OCI-LY7 (cell line): ENCODE results near the gene SPATA25. TPM values are rescaled to one million over a fixed set of nuclear protein-coding genes. Genes with fewer than 3 reads are reported as not detected.

Experiments
- BruUV-seq: library from RNA; stranded (reverse); fragments of 400-500 nt; replicated peaks from 2 replicates; lab custom pipeline; 2021; lab: Mats Ljungman, UMichigan
- CTCF ChIA-PET: fragments of 300-600 bp; sonication (Branson Sonifier 250); formaldehyde crosslinking; loops from one replicate; lab custom pipeline; 2022; ENCODE audit warnings: antibody characterized with exemption; ENCODE audit not compliant: unreplicated experiment; lab: Charles Lee
- POLR2A ChIA-PET: fragments of 300-600 bp; sonication (Branson Sonifier 250); formaldehyde crosslinking; loops from one replicate; lab custom pipeline; 2022; ENCODE audit warnings: antibody characterized with exemption; lab: Charles Lee
- DNase-seq: peaks from one replicate; pipeline ENCODE4 v3.0.0-alpha.2; 2015; ENCODE audit warnings: low spot score
- H2AFZ ChIP-seq: fragments of 200-600 bp; sonication (generic), shearing (Covaris generic); 2 replicates; pipeline ENCODE4 v1.6.1; 2014; ENCODE audit warnings: mild to moderate bottlenecking, antibody characterized with exemption, low read length, moderate library complexity
- H3K27ac ChIP-seq: fragments of 200-600 bp; sonication (generic); 2 replicates; pipeline ENCODE4 v1.5.1; 2014; ENCODE audit warnings: mixed run types, low read depth, mild to moderate bottlenecking, moderate library complexity, low read length, inconsistent platforms; ENCODE audit not compliant: poor library complexity, severe bottlenecking
- H3K36me3 ChIP-seq: fragments of 200-600 bp; sonication (generic); 2 replicates; pipeline ENCODE4 v1.6.1; 2014; ENCODE audit warnings: mild to moderate bottlenecking, antibody characterized with exemption, low read length, moderate library complexity, mixed read lengths; ENCODE audit not compliant: insufficient read depth
- H3K4me1 ChIP-seq: fragments of 200-600 bp; sonication (generic); 2 replicates; pipeline ENCODE4 v1.5.1; 2014; ENCODE audit warnings: mild to moderate bottlenecking, low read length; ENCODE audit not compliant: insufficient read depth, poor library complexity, severe bottlenecking
- H3K4me2 ChIP-seq: fragments of 200-600 bp; sonication (generic); 2 replicates; pipeline ENCODE4 v1.6.1; 2014; ENCODE audit warnings: mild to moderate bottlenecking, low read length
- H3K4me3 ChIP-seq: fragments of 200-600 bp; sonication (generic); 2 replicates; pipeline ENCODE4 v1.5.1; 2014; ENCODE audit warnings: mild to moderate bottlenecking, low read depth, low read length; ENCODE audit not compliant: poor library complexity, severe bottlenecking
- H3K79me2 ChIP-seq: fragments of 200-600 bp; sonication (generic); 2 replicates; pipeline ENCODE4 v1.6.1; 2016; ENCODE audit warnings: low read depth, mild to moderate bottlenecking, low read length, moderate library complexity, mixed read lengths; ENCODE audit not compliant: insufficient read depth
- H3K9me2 ChIP-seq: fragments of 200-600 bp; sonication (generic); 2 replicates; pipeline ENCODE4 v1.6.1; 2016; ENCODE audit warnings: mild to moderate bottlenecking, low read length, mixed read lengths; ENCODE audit not compliant: insufficient read depth
- H3K9me3 ChIP-seq: fragments of 200-600 bp; sonication (generic); 2 replicates; pipeline ENCODE4 v1.6.1; 2014; ENCODE audit warnings: mild to moderate bottlenecking, mixed run types, low read length, mixed read lengths
- H4K20me1 ChIP-seq: fragments of 200-600 bp; sonication (generic); 2 replicates; pipeline ENCODE4 v1.6.1; 2014; ENCODE audit warnings: mild to moderate bottlenecking, antibody characterized with exemption, low read length, moderate library complexity, mixed read lengths; ENCODE audit not compliant: insufficient read depth
- EZH2phosphoT487 ChIP-seq: fragments of 200-600 bp; sonication (generic); IDR thresholded peaks from 2 replicates; pipeline ENCODE4 v1.6.1; 2018; ENCODE audit warnings: low read depth, borderline replicate concordance, mild to moderate bottlenecking, mixed run types, antibody characterized with exemption, low read length, moderate library complexity, mixed read lengths
- intact Hi-C: fragments of 100-400 bp; cut with micrococcal nuclease; formaldehyde crosslinking; loops from one replicate; pipeline ENCODE4 v1.10.0; 2022; ENCODE audit not compliant: unreplicated experiment
- total RNA-seq, 2 experiments: library from RNA; depleted of rRNA in 1 of 2; stranded (reverse); fragments of >200 nt in 1 of 2; shearing (Covaris generic) in 1 of 2; gene quantifications; 2 replicates each; pipeline ENCODE4 v1.2.3, GENCODE V29; 2014 to 2022
- TF ChIP-seq, protein P1 (sequence below): fragments of 200-600 bp; sonication (generic); conservative IDR thresholded peaks from 2 replicates; pipeline ENCODE4 v1.5.1; 2014; ENCODE audit warnings: mild to moderate bottlenecking, antibody characterized with exemption, low read length, moderate library complexity, mixed read lengths

Gene SPATA25
- total RNA-seq, 2 experiments from 2014 or later = 5.8 TPM

GRCh38 chr20:45866454-45866853, 21.0 kb downstream of the SPATA25 start:
- Histone ChIP-seq H3K4me3 (no peak overlapping the region), H3K9me2 (no peaks in the 10 kb centered on the region), H3K79me2 (no peaks in the 10 kb centered on the region), H3K4me2 (no peak overlapping the region), H3K36me3 (no peaks in the 10 kb centered on the region), H4K20me1 (no peaks in the 10 kb centered on the region), H3K4me1 (no peaks in the 10 kb centered on the region), H3K9me3 (no peaks in the 10 kb centered on the region), H3K27ac (no peak overlapping the region), H2AFZ (no peak overlapping the region)
- BruUV-seq = no TSS peak
- no peak for TF ChIP-seq EZH2phosphoT487
- ChIA-PET POLR2A (no interaction called here), CTCF (no interaction called here)
- DNase-seq = no peak
- intact Hi-C loops = no loop called here

DNA sequence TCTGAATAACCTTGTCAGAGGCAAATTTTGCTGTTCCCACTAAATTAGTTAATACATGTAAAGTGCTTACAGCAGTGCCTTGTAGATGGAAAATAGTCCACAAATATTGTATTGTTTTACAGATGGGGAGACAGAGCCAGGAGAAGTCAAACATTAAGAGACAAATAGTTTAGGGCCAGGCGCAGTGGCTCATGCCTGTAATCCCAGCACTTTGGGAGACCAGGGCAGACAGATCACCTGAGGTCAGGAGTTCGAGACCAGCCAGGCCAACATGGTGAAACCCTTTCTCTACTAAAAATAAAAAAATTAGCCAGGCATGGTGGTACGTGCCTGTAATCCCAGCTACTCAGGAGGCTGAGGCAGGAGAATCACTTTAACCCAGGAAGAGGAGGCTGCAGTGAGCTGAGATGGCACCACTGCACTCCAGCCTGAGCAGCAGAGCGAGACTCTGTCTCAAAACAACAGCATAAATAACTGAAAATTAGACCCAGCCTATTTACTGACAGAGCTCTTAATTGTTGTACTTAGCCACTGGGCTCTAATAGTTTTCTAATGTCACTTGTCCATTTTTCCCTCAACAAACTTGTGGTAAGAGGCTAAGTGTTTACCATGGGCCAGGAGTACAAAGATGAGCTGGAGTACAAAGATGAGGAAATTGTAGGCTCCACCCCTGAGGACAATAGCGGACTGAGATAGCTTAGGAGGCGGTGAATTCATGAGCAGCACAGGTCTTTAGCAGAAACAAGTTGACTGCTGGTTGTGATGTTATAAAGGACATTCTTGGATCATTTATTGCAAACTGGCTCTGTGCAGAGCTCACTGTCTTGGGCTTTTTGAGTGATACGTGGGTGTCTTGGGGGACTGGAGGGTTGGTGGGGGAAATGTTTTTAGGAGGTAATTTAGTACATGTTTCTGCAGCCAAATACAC, 23.6 kb downstream of the SPATA25 start:
- CTCF ChIA-PET = no interaction called here
- H3K4me3 ChIP-seq = no peak overlapping the region
- peaks cover 2% of the 10 kb centered on the region; the same call in 1 of the 2 replicates for H3K79me2 ChIP-seq
- H4K20me1 ChIP-seq = no peaks in the 10 kb centered on the region
- TF ChIP-seq, protein P1, sequence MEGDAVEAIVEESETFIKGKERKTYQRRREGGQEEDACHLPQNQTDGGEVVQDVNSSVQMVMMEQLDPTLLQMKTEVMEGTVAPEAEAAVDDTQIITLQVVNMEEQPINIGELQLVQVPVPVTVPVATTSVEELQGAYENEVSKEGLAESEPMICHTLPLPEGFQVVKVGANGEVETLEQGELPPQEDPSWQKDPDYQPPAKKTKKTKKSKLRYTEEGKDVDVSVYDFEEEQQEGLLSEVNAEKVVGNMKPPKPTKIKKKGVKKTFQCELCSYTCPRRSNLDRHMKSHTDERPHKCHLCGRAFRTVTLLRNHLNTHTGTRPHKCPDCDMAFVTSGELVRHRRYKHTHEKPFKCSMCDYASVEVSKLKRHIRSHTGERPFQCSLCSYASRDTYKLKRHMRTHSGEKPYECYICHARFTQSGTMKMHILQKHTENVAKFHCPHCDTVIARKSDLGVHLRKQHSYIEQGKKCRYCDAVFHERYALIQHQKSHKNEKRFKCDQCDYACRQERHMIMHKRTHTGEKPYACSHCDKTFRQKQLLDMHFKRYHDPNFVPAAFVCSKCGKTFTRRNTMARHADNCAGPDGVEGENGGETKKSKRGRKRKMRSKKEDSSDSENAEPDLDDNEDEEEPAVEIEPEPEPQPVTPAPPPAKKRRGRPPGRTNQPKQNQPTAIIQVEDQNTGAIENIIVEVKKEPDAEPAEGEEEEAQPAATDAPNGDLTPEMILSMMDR = no peak
- TF ChIP-seq EZH2phosphoT487 = no peak
- H2AFZ ChIP-seq = no peak overlapping the region
- no peak overlapping the region for H3K27ac ChIP-seq
- intact Hi-C loops = no loop called here
- no peak for DNase-seq
- H3K36me3 ChIP-seq = no peaks in the 10 kb centered on the region
- POLR2A ChIA-PET = no interaction called here
- peaks cover 2% of the 10 kb centered on the region for H3K4me1 ChIP-seq
- no TSS peak for BruUV-seq
- no peaks in the 10 kb centered on the region for H3K9me3 ChIP-seq
- no peaks in the 10 kb centered on the region for H3K9me2 ChIP-seq
- H3K4me2 ChIP-seq = no peak overlapping the region

DNA sequence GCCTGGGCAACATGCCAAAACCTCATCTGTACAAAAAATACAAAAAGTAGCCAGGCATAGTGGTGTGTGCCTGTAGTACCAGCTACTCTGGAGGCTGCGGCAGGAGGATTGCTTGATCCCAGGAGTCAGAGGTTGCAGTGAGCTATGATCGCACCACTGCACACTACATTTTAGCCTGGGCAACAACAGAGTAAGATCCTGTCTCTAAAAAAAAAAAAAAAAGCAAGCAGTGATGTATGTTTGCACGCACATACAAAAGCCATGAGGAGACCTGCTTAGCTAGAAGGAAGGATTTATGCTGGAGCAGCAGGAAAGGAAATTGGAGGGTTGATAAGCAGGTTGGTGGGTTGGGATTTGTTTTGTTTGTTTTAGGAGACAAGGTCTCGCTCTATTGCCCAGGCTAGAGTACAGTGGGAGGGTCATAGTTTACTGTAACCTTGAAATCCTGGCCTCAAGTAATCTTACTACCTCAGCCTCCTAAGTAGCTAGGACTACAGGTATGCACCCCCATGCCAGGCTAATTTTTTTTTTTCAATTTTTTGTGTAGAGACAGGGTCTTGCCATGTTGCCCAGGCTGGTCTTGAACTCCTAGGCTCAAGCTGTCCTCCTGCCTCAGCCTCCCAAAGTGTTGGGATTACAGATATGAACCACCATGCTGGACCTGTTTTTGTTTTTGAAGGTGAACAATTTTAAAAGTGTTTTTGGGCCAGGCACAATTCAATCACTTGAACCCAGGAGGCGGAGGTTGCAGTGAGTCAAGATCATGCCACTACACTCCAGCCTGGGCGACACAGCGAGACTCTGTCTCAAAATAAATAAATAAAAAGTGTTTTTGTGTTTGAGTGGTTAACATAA, 26.0 kb downstream of the SPATA25 start:
- POLR2A ChIA-PET = interaction anchor here (0.6 kb wide), 1 partner anchor 1355 kb away, joined by 3 read pairs; no protein-coding TSS in a partner anchor
- no TSS peak for BruUV-seq
- CTCF ChIA-PET = interaction anchor here (0.6 kb wide), 1 partner anchor 27 kb away, joined by 3 read pairs; no protein-coding TSS in a partner anchor
- no peak for TF ChIP-seq EZH2phosphoT487
- TF ChIP-seq, protein P1 = no peak
- Histone ChIP-seq H3K79me2 (peaks cover 16% of the 10 kb centered on the region; the same call in 1 of the 2 replicates), H4K20me1 (no peaks in the 10 kb centered on the region), H3K27ac (no peak overlapping the region), H3K9me3 (no peaks in the 10 kb centered on the region), H3K9me2 (no peaks in the 10 kb centered on the region), H2AFZ (no peak overlapping the region), H3K4me3 (no peak overlapping the region), H3K4me1 (peaks cover 12% of the 10 kb centered on the region), H3K36me3 (no peaks in the 10 kb centered on the region), H3K4me2 (no peak overlapping the region)
- no peak for DNase-seq
- intact Hi-C loops = no loop called here
